Measurements from ENCODE around the gene DAB1.

The DAB1 gene

GRCh38 chr1:57410508-57410907 is 13.4 kb downstream of the DAB1 start:
- DNase-seq (ENCODE audit: extremely low spot score): no peak
- POLR2A ChIA-PET: no interaction called here
- no peak for TF ChIP-seq SUZ12 (IDR thresholded peaks at IDR 0.05)
- no peak for TF ChIP-seq TARDBP (IDR thresholded peaks at IDR 0.05)
- TF ChIP-seq FOXM1 (IDR thresholded peaks at IDR 0.05; ENCODE audit: borderline replicate concordance): no peak
- no peak for TF ChIP-seq FOXA1 (IDR thresholded peaks at IDR 0.05)
- TF ChIP-seq HDGF (IDR thresholded peaks at IDR 0.05; ENCODE audit: borderline replicate concordance): no peak
- TF ChIP-seq LEF1 (IDR thresholded peaks at IDR 0.05; ENCODE audit: borderline replicate concordance): no peak
- no peak for TF ChIP-seq ELF4 (IDR thresholded peaks at IDR 0.05)
- no peak for TF ChIP-seq BHLHE40 (IDR thresholded peaks at IDR 0.05; ENCODE audit: borderline replicate concordance)
- TF ChIP-seq NFRKB (IDR thresholded peaks at IDR 0.05): no peak
- no peak for TF ChIP-seq ARNT (IDR thresholded peaks at IDR 0.05)
- no peak for TF ChIP-seq FOXK2 (IDR thresholded peaks at IDR 0.05)
- CTCF ChIA-PET: no interaction called here

- no peak for TF ChIP-seq FOXK2 (IDR thresholded peaks at IDR 0.05)
- TF ChIP-seq, protein P1, sequence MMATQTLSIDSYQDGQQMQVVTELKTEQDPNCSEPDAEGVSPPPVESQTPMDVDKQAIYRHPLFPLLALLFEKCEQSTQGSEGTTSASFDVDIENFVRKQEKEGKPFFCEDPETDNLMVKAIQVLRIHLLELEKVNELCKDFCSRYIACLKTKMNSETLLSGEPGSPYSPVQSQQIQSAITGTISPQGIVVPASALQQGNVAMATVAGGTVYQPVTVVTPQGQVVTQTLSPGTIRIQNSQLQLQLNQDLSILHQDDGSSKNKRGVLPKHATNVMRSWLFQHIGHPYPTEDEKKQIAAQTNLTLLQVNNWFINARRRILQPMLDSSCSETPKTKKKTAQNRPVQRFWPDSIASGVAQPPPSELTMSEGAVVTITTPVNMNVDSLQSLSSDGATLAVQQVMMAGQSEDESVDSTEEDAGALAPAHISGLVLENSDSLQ (IDR thresholded peaks at IDR 0.05): no peak
- TF ChIP-seq HDGF (IDR thresholded peaks at IDR 0.05; ENCODE audit: borderline replicate concordance): no peak
- no peak for TF ChIP-seq TARDBP (IDR thresholded peaks at IDR 0.05)
- TF ChIP-seq FOXM1 (IDR thresholded peaks at IDR 0.05; ENCODE audit: borderline replicate concordance): no peak
- TF ChIP-seq SP1 (IDR thresholded peaks at IDR 0.05): no peak
- TF ChIP-seq LEF1 (IDR thresholded peaks at IDR 0.05; ENCODE audit: borderline replicate concordance): no peak
- no peak for TF ChIP-seq ELF4 (IDR thresholded peaks at IDR 0.05)
- no peak for TF ChIP-seq L3MBTL2 (conservative IDR thresholded peaks at IDR 0.05)
- no peak for TF ChIP-seq FOXA1 (IDR thresholded peaks at IDR 0.05)
- no peak for TF ChIP-seq ZNF384 (IDR thresholded peaks at IDR 0.05)
- no peak for TF ChIP-seq CTBP1 (IDR thresholded peaks at IDR 0.05; ENCODE audit: borderline replicate concordance)
- POLR2A ChIA-PET: no interaction called here
- DNase-seq (ENCODE audit: extremely low spot score): no peak
- CTCF ChIA-PET: no interaction called here
Measured at GRCh38 chr1:57407928-57408327, 15.9 kb downstream of the DAB1 start.

DNA sequence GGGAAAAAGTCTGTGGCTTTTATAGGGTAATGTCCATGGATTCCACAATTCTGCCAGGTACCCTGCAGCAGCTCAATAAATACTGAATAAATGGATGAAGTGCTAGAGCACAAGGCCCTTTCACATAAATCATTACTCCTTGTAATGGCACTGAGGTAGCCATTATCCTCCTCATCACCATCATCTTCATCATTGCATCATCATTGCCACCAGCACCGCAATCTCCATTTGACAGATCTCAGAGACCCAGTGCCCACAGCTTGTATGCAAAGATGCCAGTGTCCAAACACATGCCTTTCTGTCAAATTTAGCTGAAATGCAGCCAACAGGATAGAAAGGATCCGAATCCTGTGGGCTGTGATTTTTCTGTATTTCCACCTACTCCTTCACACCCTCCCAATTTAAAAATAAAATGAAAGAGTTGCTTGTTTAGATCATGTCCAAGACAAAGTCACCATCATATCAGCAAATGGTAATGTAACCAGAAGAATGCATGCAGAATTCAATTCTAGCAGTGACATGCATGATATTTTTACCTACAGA is 17.4 kb downstream of the DAB1 start:
- POLR2A ChIA-PET: no interaction called here

GRCh38 chr1:57404884-57405283 is 19.0 kb downstream of the DAB1 start:
- no peak for DNase-seq (ENCODE audit: extremely low spot score)
- ChIA-PET POLR2A (no interaction called here), CTCF (no interaction called here)
- no peak for TF ChIP-seq ZNF384 (IDR thresholded peaks at IDR 0.05)
- no peak for TF ChIP-seq LEF1 (IDR thresholded peaks at IDR 0.05; ENCODE audit: borderline replicate concordance)
- no peak for TF ChIP-seq ELF4 (IDR thresholded peaks at IDR 0.05)
- no peak for TF ChIP-seq SP1 (IDR thresholded peaks at IDR 0.05)
- TF ChIP-seq FOXA1 (IDR thresholded peaks at IDR 0.05): no peak
- TF ChIP-seq NFRKB (IDR thresholded peaks at IDR 0.05): no peak
- TF ChIP-seq FOXK2 (IDR thresholded peaks at IDR 0.05): no peak

More for the DNA sequence above, 17.4 kb downstream of the DAB1 start:
- no peak for TF ChIP-seq SUZ12 (IDR thresholded peaks at IDR 0.05)
- no peak for DNase-seq (ENCODE audit: extremely low spot score)
- CTCF ChIA-PET: no interaction called here

DNA sequence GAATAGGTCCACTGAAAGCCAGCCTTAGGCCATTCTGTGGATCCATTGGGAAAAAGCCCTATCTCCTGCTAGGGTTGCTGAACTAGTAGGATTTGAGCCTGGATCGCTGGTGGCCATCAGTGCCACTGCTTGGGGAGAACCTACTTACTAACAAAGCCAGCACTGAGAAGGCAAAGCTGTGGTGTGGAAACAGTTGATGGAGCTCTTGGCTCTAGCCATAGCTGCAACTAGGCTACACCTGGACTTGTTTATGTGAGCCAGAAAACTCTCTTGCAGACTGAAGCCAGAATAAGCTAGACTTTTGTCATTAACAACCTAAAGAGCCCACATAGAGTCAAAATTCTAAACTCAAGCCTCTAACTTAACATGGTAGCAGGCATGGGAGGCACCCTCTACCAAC is 20.7 kb downstream of the DAB1 start:
- CTCF ChIA-PET: no interaction called here
- TF ChIP-seq SP1 (IDR thresholded peaks at IDR 0.05) (no peak), FOXK2 (IDR thresholded peaks at IDR 0.05) (no peak), LEF1 (IDR thresholded peaks at IDR 0.05; ENCODE audit: borderline replicate concordance) (no peak), SUZ12 (IDR thresholded peaks at IDR 0.05) (no peak), FOXM1 (IDR thresholded peaks at IDR 0.05; ENCODE audit: borderline replicate concordance) (no peak), FOXA1 (IDR thresholded peaks at IDR 0.05) (no peak), HDGF (IDR thresholded peaks at IDR 0.05; ENCODE audit: borderline replicate concordance) (no peak), TARDBP (IDR thresholded peaks at IDR 0.05) (no peak), ARNT (IDR thresholded peaks at IDR 0.05) (no peak), L3MBTL2 (conservative IDR thresholded peaks at IDR 0.05) (no peak), NFRKB (IDR thresholded peaks at IDR 0.05) (no peak), BHLHE40 (IDR thresholded peaks at IDR 0.05; ENCODE audit: borderline replicate concordance) (no peak), CTBP1 (IDR thresholded peaks at IDR 0.05; ENCODE audit: borderline replicate concordance) (no peak), ELF4 (IDR thresholded peaks at IDR 0.05) (no peak), ZNF384 (IDR thresholded peaks at IDR 0.05) (no peak)
- TF ChIP-seq, protein P1 (IDR thresholded peaks at IDR 0.05): no peak
- DNase-seq (ENCODE audit: extremely low spot score): no peak
- POLR2A ChIA-PET: no interaction called here

DNA sequence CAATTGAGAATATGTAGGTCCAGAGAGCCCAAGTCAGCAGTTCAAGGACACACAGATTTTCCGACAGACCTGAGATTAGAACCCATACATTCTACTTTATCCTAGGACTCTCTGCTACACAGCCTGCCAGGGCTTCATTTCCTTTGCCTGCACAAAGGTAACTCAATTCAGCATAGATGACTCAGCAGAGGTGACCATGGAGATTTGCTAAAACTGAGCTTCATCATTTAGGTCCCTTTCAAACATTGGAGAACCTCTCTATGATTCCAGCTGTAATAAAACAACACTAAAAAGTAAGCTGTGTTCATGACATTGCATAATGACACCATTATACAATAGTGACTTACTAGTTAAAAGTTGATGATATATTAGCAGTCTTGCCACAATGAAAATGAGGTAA is 22.2 kb downstream of the DAB1 start:
- no peak for TF ChIP-seq FOXM1 (IDR thresholded peaks at IDR 0.05; ENCODE audit: borderline replicate concordance)
- no peak for TF ChIP-seq BHLHE40 (IDR thresholded peaks at IDR 0.05; ENCODE audit: borderline replicate concordance)
- no peak for TF ChIP-seq CTBP1 (IDR thresholded peaks at IDR 0.05; ENCODE audit: borderline replicate concordance)
- TF ChIP-seq ARNT (IDR thresholded peaks at IDR 0.05): no peak
- TF ChIP-seq, protein P1 (IDR thresholded peaks at IDR 0.05): no peak
- TF ChIP-seq FOXA1 (IDR thresholded peaks at IDR 0.05): no peak
- TF ChIP-seq TARDBP (IDR thresholded peaks at IDR 0.05): no peak
- TF ChIP-seq SUZ12 (IDR thresholded peaks at IDR 0.05): no peak
- TF ChIP-seq LEF1 (IDR thresholded peaks at IDR 0.05; ENCODE audit: borderline replicate concordance): no peak
- TF ChIP-seq ZNF384 (IDR thresholded peaks at IDR 0.05): no peak
- TF ChIP-seq SP1 (IDR thresholded peaks at IDR 0.05): no peak
- no peak for TF ChIP-seq NFRKB (IDR thresholded peaks at IDR 0.05)
- no peak for TF ChIP-seq FOXK2 (IDR thresholded peaks at IDR 0.05)
- TF ChIP-seq HDGF (IDR thresholded peaks at IDR 0.05; ENCODE audit: borderline replicate concordance): no peak
- no peak for TF ChIP-seq ELF4 (IDR thresholded peaks at IDR 0.05)
- TF ChIP-seq L3MBTL2 (conservative IDR thresholded peaks at IDR 0.05): no peak
- no peak for DNase-seq (ENCODE audit: extremely low spot score)
- POLR2A ChIA-PET: no interaction called here
- CTCF ChIA-PET: no interaction called here
